Measurements from ENCODE around the gene LVRN. TPM values are rescaled to one million over a fixed set of nuclear protein-coding genes. Genes with fewer than 3 reads are reported as not detected.

LVRN gene
- polyA plus RNA-seq, 3 donors: not detected

GRCh38 chr5:115977988-115978387 is 15.7 kb downstream of the LVRN start:
- no peak overlapping the region for H3K27ac Mint-ChIP-seq
- H3K9ac ChIP-seq (ENCODE audit: insufficient read depth, low read length, poor library complexity, severe bottlenecking): no peak overlapping the region
- peaks cover 0 to under 1% of the 10 kb centered on the region in 2 donors for H3K9me3 ChIP-seq (replicated peaks in 1 of 2; ENCODE audit: control insufficient read depth in 1 of 2, insufficient read depth in 1 of 2, low read length in 2 of 2)
- H3K9me3 Mint-ChIP-seq: peaks cover 0 to 7% (median 2%) of the 10 kb centered on the region in 7 donors
- H3K4me3 ChIP-seq (replicated peaks in 1 of 3; ENCODE audit: low read depth in 2 of 3, low read length in 3 of 3): no peak overlapping the region
- no peaks in the 10 kb centered on the region for H3K79me2 ChIP-seq (ENCODE audit: insufficient read depth, low read length)
- H3K4me2 ChIP-seq (replicated peaks; ENCODE audit: extremely low read depth, low read length, poor library complexity, severe bottlenecking): no peak overlapping the region
- H2AFZ ChIP-seq (ENCODE audit: insufficient read depth, low read depth, low read length, poor library complexity, severe bottlenecking): no peak overlapping the region
- no peak overlapping the region for H3K27ac ChIP-seq (ENCODE audit: low read depth in 1 of 2, low read length in 2 of 2)
- no peak overlapping the region for H3K4me3 Mint-ChIP-seq
- H3K27me3 Mint-ChIP-seq (ENCODE audit: low read depth in 3 of 3): peaks cover 0 to 9% (median 0%) of the 10 kb centered on the region in 3 donors
- no peaks in the 10 kb centered on the region for H3K36me3 ChIP-seq (replicated peaks in 1 of 2; ENCODE audit: control insufficient read depth in 1 of 2, insufficient read depth in 2 of 2, low read length in 2 of 2)
- H3K36me3 Mint-ChIP-seq: no peaks in the 10 kb centered on the region
- intact Hi-C loops (cut with micrococcal nuclease): no loop called here
- no peaks in the 10 kb centered on the region for H3K4me1 ChIP-seq (ENCODE audit: control insufficient read depth in 1 of 2, insufficient read depth in 2 of 2, low read length in 2 of 2)
- H3K27me3 ChIP-seq (ENCODE audit: control insufficient read depth in 2 of 2, insufficient read depth in 2 of 2, low read length in 2 of 2): no peaks in the 10 kb centered on the region
- H3K4me1 Mint-ChIP-seq: no peaks in the 10 kb centered on the region
- H4K20me1 ChIP-seq (ENCODE audit: insufficient read depth, low read length): no peaks in the 10 kb centered on the region
- DNase-seq: no peak
- no peak for TF ChIP-seq CTCF (IDR thresholded peaks at IDR 0.05)
- no CpG with 5 or more reads among the region's 2 CpGs for WGBS (ENCODE audit: insufficient coverage)

- peaks cover 0 to 9% (median 0%) of the 10 kb centered on the region in 3 donors for H3K27me3 Mint-ChIP-seq (ENCODE audit: low read depth in 3 of 3)
- no peak overlapping the region for H3K27ac Mint-ChIP-seq
- intact Hi-C loops (cut with micrococcal nuclease): no loop called here
- H3K36me3 ChIP-seq (replicated peaks in 1 of 2; ENCODE audit: control insufficient read depth in 1 of 2, insufficient read depth in 2 of 2, low read length in 2 of 2): no peaks in the 10 kb centered on the region
- H3K4me3 Mint-ChIP-seq: no peak overlapping the region
- no peak for TF ChIP-seq CTCF (IDR thresholded peaks at IDR 0.05)
- peaks cover 0 to 7% (median 2%) of the 10 kb centered on the region in 7 donors for H3K9me3 Mint-ChIP-seq
- no peaks in the 10 kb centered on the region for H3K4me1 Mint-ChIP-seq
- H2AFZ ChIP-seq (ENCODE audit: insufficient read depth, low read depth, low read length, poor library complexity, severe bottlenecking): no peak overlapping the region
- no peaks in the 10 kb centered on the region for H3K27me3 ChIP-seq (ENCODE audit: control insufficient read depth in 2 of 2, insufficient read depth in 2 of 2, low read length in 2 of 2)
- H3K79me2 ChIP-seq (ENCODE audit: insufficient read depth, low read length): no peaks in the 10 kb centered on the region
- no CpG with 5 or more reads among the region's 2 CpGs for WGBS (ENCODE audit: insufficient coverage)
- no peaks in the 10 kb centered on the region for H4K20me1 ChIP-seq (ENCODE audit: insufficient read depth, low read length)
- H3K36me3 Mint-ChIP-seq: no peaks in the 10 kb centered on the region
- H3K27ac ChIP-seq (ENCODE audit: low read depth in 1 of 2, low read length in 2 of 2): no peak overlapping the region
- H3K4me2 ChIP-seq (replicated peaks; ENCODE audit: extremely low read depth, low read length, poor library complexity, severe bottlenecking): no peak overlapping the region
- H3K9me3 ChIP-seq (replicated peaks in 1 of 2; ENCODE audit: control insufficient read depth in 1 of 2, insufficient read depth in 1 of 2, low read length in 2 of 2): no peaks in the 10 kb centered on the region
- no peak overlapping the region for H3K4me3 ChIP-seq (replicated peaks in 1 of 3; ENCODE audit: low read depth in 2 of 3, low read length in 3 of 3)
- H3K4me1 ChIP-seq (ENCODE audit: control insufficient read depth in 1 of 2, insufficient read depth in 2 of 2, low read length in 2 of 2): no peaks in the 10 kb centered on the region
- no peak overlapping the region for H3K9ac ChIP-seq (ENCODE audit: insufficient read depth, low read length, poor library complexity, severe bottlenecking)
- DNase-seq: no peak
Measured at GRCh38 chr5:115978779-115979178, 16.5 kb downstream of the LVRN start.
